GM18858 (cell line): ENCODE results near the gene SLC43A2.
"Not testable (repeated sequence)": the region's sequence is repeated elsewhere in the genome, so short reads cannot be mapped to it uniquely, and the experiment has no call there.

ENCODE experiments used
- ATAC-seq: cut with Tn5 transposase; IDR thresholded peaks from one replicate; pipeline ENCODE4 v1.9.1; 2021; ENCODE audit not compliant: unreplicated experiment

The SLC43A2 gene

GRCh38 chr17:1545618-1546017 lies 83.0 kb downstream of the SLC43A2 start:
- ATAC-seq: no peak

GRCh38 chr17:1542316-1542715 lies 86.3 kb downstream of the SLC43A2 start:
- ATAC-seq: no peak

GRCh38 chr17:1541367-1541904 lies 87.2 kb downstream of the SLC43A2 start:
- no peak for ATAC-seq

- ATAC-seq: no peak
Observed at GRCh38 chr17:1539811-1540210, 88.8 kb downstream of the SLC43A2 start.

- ATAC-seq: no peak
Observed at GRCh38 chr17:1535737-1536136, 92.9 kb downstream of the SLC43A2 start.

- ATAC-seq: no peak
Observed at GRCh38 chr17:1533661-1534325, 94.8 kb downstream of the SLC43A2 start.

GRCh38 chr17:1532836-1533602 lies 95.6 kb downstream of the SLC43A2 start:
- no peak for ATAC-seq

GRCh38 chr17:1529863-1530262 lies 98.8 kb downstream of the SLC43A2 start:
- ATAC-seq: no peak

- not testable (repeated sequence) for ATAC-seq
Observed at GRCh38 chr17:1526876-1527275, 101.8 kb downstream of the SLC43A2 start.

- ATAC-seq: no peak
Observed at GRCh38 chr17:1522626-1523025, 106.0 kb downstream of the SLC43A2 start.

- ATAC-seq: no peak
Observed at GRCh38 chr17:1521086-1521640, 107.5 kb downstream of the SLC43A2 start.

GRCh38 chr17:1519678-1520077 lies 109.0 kb downstream of the SLC43A2 start:
- ATAC-seq: no peak
